Measurements from ENCODE around the gene EPHB3. TPM values are rescaled to one million over a fixed set of nuclear protein-coding genes. Genes with fewer than 3 reads are reported as not detected.
"Not testable (repeated sequence)": the region's sequence is repeated elsewhere in the genome, so short reads cannot be mapped to it uniquely, and the experiment has no call there.

EPHB3 gene
- total RNA-seq, 2 donors from 2014 or later = 7.9 to 10.1 TPM

DNA sequence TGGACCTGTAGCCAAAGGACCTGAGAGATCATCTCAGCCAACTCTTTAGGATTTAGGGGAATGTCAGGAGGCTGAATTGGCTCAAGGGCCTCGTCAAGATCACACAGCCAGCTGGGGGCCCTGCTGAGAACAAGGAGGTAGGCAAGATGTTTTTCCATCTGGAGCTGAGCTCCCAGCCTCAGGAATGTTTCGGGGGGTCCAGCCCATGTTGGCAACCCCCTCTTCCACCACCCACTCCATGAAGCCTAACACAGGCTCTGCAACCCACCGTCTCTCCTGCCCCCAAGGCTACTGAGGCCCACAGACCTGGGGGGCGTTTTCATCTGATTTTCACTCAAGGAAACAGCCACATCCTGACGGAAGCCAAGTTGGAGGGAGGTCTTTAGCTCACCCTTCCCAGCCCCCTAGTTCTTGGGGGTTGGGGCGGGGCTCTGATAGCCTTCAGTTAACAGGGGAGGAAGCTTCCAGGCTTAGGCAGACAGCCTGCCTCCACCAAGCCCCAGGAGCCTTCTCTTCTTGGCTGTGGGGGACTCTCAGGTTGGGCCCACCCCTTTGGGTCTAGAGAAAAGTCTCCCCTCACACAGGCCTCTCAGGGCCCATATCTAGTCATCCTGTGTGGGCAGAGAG is 48.8 kb downstream of the EPHB3 start:
- Histone ChIP-seq H3K36me3 (replicated peaks in 1 of 2; ENCODE audit: insufficient read depth in 1 of 2, low read depth in 2 of 2) (no peaks in the 10 kb centered on the region), H3K9me3 (no peaks in the 10 kb centered on the region), H3K4me3 (no peak overlapping the region), H3K4me1 (no peaks in the 10 kb centered on the region), H3K27ac (no peak overlapping the region), H3K27me3 (no peaks in the 10 kb centered on the region)
- ATAC-seq (no peak), DNase-seq (no peak)
- TF ChIP-seq, protein P1, sequence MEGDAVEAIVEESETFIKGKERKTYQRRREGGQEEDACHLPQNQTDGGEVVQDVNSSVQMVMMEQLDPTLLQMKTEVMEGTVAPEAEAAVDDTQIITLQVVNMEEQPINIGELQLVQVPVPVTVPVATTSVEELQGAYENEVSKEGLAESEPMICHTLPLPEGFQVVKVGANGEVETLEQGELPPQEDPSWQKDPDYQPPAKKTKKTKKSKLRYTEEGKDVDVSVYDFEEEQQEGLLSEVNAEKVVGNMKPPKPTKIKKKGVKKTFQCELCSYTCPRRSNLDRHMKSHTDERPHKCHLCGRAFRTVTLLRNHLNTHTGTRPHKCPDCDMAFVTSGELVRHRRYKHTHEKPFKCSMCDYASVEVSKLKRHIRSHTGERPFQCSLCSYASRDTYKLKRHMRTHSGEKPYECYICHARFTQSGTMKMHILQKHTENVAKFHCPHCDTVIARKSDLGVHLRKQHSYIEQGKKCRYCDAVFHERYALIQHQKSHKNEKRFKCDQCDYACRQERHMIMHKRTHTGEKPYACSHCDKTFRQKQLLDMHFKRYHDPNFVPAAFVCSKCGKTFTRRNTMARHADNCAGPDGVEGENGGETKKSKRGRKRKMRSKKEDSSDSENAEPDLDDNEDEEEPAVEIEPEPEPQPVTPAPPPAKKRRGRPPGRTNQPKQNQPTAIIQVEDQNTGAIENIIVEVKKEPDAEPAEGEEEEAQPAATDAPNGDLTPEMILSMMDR (IDR thresholded peaks at IDR 0.05) = no peak
- no peak for TF ChIP-seq POLR2A (IDR thresholded peaks at IDR 0.05)
- 77 to 95% methylated on average over 5 to 6 of the region's 6 CpGs for WGBS, 2 donors
- intact Hi-C loops (cut with DNase I) = no loop called here

DNA sequence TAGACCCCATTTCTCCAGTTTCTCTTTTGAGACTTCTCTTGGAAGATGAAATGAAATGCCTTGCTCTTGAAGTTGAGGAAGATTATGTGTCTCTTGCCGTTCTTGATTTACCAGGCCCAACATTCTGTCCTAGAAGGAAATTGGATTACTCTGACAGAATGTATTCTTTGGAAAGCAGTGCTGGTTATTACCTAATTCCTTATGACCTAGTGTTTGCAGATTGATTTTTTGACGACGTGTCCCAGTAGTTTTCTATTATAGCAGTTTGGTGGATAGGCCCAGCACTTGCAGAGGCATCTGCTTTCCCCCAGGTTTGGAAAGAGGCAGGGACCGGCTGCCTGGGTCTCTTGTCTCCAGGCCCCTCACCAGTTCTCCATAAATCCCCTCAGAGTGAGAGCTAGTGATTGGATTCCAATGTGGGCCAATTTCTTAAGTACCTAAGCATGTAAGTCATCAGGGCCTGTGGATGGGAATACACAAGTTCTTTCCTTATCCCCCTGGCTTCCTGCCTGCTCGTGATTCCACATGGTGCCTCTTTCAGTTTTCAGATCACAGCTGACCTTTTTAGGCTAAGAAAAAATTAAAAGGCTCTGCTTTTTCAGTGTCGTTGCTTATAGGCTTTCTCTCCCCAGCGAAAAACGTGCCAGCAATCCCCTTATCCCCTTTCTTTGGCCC is 50.2 kb downstream of the EPHB3 start:
- intact Hi-C loops (cut with DNase I) = no loop called here
- TF ChIP-seq POLR2A (IDR thresholded peaks at IDR 0.05) = no peak
- TF ChIP-seq, protein P1 (IDR thresholded peaks at IDR 0.05) = no peak
- H3K4me3 ChIP-seq = no peak overlapping the region

DNA sequence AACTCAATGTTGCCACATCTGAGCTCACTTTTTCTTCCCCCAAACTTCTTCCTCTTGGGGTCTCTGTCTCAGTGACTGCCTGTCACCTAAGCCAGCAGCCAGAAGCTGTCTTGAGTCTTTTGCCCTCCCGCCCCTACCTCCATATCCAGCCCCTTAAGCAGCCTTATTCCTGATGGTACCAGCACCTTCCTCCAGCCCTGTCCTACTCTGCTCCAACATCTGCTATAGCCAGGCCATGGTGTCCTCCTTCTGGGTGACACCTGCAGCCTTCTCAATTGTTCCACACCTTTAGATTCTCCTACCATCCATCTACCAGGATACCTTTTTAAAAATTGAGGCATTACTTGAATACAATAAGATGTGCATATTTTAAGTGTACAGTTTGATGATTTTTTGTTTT is 53.8 kb downstream of the EPHB3 start:
- intact Hi-C loops (cut with DNase I) = no loop called here
- H3K36me3 ChIP-seq (replicated peaks in 1 of 2; ENCODE audit: insufficient read depth in 1 of 2, low read depth in 2 of 2) = no peaks in the 10 kb centered on the region
- no peak overlapping the region for H3K4me3 ChIP-seq
- DNase-seq = no peak
- no peaks in the 10 kb centered on the region for H3K9me3 ChIP-seq
- H3K27me3 ChIP-seq = no peaks in the 10 kb centered on the region
- H3K4me1 ChIP-seq = no peaks in the 10 kb centered on the region
- TF ChIP-seq, protein P1 (IDR thresholded peaks at IDR 0.05) = no peak
- TF ChIP-seq POLR2A (IDR thresholded peaks at IDR 0.05) = no peak
- WGBS, 2 donors = 92 to 100% methylated on average over 1 of the region's 1 CpG
- no peak for ATAC-seq
- H3K27ac ChIP-seq = no peak overlapping the region

More for the DNA sequence above, 50.2 kb downstream of the EPHB3 start:
- no peaks in the 10 kb centered on the region for H3K36me3 ChIP-seq (replicated peaks in 1 of 2; ENCODE audit: insufficient read depth in 1 of 2, low read depth in 2 of 2)
- H3K4me1 ChIP-seq = no peaks in the 10 kb centered on the region
- 81 to 84% methylated on average over 8 of the region's 8 CpGs for WGBS, 2 donors
- H3K27ac ChIP-seq = no peak overlapping the region
- no peak for ATAC-seq
- peak in 1 of 4 donors; percentile 13 for DNase-seq
- H3K27me3 ChIP-seq = no peaks in the 10 kb centered on the region
- H3K9me3 ChIP-seq = no peaks in the 10 kb centered on the region

DNA sequence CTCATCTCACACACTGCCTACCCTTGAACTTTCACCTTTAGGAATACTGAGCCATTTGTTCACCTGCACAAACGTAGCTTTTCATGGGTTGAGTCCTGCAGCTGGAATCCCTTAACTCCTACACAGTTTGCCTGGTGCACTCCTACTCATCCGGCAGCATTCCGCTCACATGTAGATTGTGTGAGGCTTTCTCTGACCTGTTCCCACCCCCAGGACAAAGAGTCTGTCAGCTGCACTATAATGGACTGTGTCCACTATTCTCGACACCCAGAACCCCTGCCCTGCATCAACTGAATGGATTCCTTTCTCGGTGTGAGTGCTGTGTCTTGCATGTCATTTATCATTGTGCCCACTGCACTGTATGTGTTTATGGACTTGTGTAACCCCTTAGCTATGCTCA is 54.9 kb downstream of the EPHB3 start:
- Histone ChIP-seq H3K9me3 (no peaks in the 10 kb centered on the region), H3K36me3 (replicated peaks in 1 of 2; ENCODE audit: insufficient read depth in 1 of 2, low read depth in 2 of 2) (no peaks in the 10 kb centered on the region), H3K27ac (no peak overlapping the region), H3K4me3 (no peak overlapping the region), H3K4me1 (no peaks in the 10 kb centered on the region), H3K27me3 (no peaks in the 10 kb centered on the region)
- DNase-seq (no peak), ATAC-seq (no peak)
- WGBS, 2 donors = 63 to 74% methylated on average over 5 of the region's 5 CpGs
- no peak for TF ChIP-seq POLR2A (IDR thresholded peaks at IDR 0.05)
- TF ChIP-seq, protein P1 (IDR thresholded peaks at IDR 0.05) = no peak
- intact Hi-C loops (cut with DNase I) = no loop called here

DNA sequence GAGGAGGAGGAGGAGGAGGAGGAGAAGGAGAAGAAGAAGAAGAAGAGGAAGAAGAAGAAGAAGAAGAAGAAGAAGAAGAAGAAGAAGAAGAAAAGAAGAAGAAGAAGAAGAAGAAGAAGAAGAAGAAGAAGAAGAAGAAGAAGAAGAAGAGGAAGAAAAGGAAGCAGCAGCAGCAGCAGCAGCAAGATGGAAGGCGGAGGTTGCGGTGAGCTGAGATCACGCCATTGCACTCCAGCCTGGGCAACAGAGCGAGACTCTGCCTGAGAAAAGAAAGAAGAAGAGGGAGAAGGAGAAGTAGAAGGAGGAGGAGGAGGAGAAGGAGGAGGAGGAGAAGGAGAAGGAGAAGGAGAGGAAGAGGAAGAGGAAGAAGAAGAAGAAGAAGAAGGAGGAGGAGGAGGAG is 55.7 kb downstream of the EPHB3 start:
- H3K4me1 ChIP-seq; DNase-seq; H3K36me3 ChIP-seq (replicated peaks in 1 of 2; ENCODE audit: insufficient read depth in 1 of 2, low read depth in 2 of 2); intact Hi-C loops (cut with DNase I); H3K27me3 ChIP-seq; H3K4me3 ChIP-seq; ATAC-seq; H3K27ac ChIP-seq; H3K9me3 ChIP-seq: not testable (repeated sequence)
- 89 to 92% methylated on average over 4 of the region's 4 CpGs for WGBS, 2 donors
